Glomerular visceral epithelial cell (primary cell): ENCODE data around the gene APBB2.

Source experiments
- DNase-seq: peaks from one replicate; pipeline ENCODE4 v3.0.0-alpha.2; 2016; ENCODE audit errors: extremely low spot score

APBB2 gene

GRCh38 chr4:40908297-40908696 lies 306.0 kb downstream of the APBB2 start:
- DNase-seq, result no peak

GRCh38 chr4:40905414-40905813 lies 308.9 kb downstream of the APBB2 start:
- no peak for DNase-seq

- DNase-seq, result peak; percentile 13
These were observed 313.8 kb downstream of the APBB2 start for GRCh38 chr4:40900531-40900930.

- DNase-seq, result peak; percentile 77
These were observed 316.7 kb downstream of the APBB2 start for GRCh38 chr4:40897557-40898203.

- DNase-seq, result no peak
These were observed 323.6 kb downstream of the APBB2 start for GRCh38 chr4:40890764-40891163.

GRCh38 chr4:40890199-40890598 lies 324.1 kb downstream of the APBB2 start:
- no peak for DNase-seq

- DNase-seq, result no peak
These were observed 325.4 kb downstream of the APBB2 start for GRCh38 chr4:40888933-40889332.

GRCh38 chr4:40887764-40888131 lies 326.6 kb downstream of the APBB2 start:
- DNase-seq, result no peak

- no peak for DNase-seq
These were observed 327.2 kb downstream of the APBB2 start for GRCh38 chr4:40886931-40887763.

- no peak for DNase-seq
These were observed 332.5 kb downstream of the APBB2 start for GRCh38 chr4:40881851-40882250.

- DNase-seq, result no peak
These were observed 333.2 kb downstream of the APBB2 start for GRCh38 chr4:40881096-40881495.

GRCh38 chr4:40878548-40879055 lies 335.7 kb downstream of the APBB2 start:
- no peak for DNase-seq

- DNase-seq, result no peak
These were observed 337.3 kb downstream of the APBB2 start for GRCh38 chr4:40877081-40877480.

GRCh38 chr4:40875507-40876150 lies 338.7 kb downstream of the APBB2 start:
- peak; percentile 6 for DNase-seq

GRCh38 chr4:40874901-40875300 lies 339.4 kb downstream of the APBB2 start:
- DNase-seq, result no peak

GRCh38 chr4:40874331-40874730 lies 340.0 kb downstream of the APBB2 start:
- no peak for DNase-seq

GRCh38 chr4:40871695-40872250 lies 342.6 kb downstream of the APBB2 start:
- no peak for DNase-seq

GRCh38 chr4:40870150-40870549 lies 344.2 kb downstream of the APBB2 start:
- no peak for DNase-seq

- DNase-seq, result no peak
These were observed 348.6 kb downstream of the APBB2 start for GRCh38 chr4:40865696-40866095.

GRCh38 chr4:40864531-40864930 lies 349.8 kb downstream of the APBB2 start:
- no peak for DNase-seq

- no peak for DNase-seq
These were observed 355.4 kb downstream of the APBB2 start for GRCh38 chr4:40858962-40859361.

GRCh38 chr4:40857956-40858355 lies 356.4 kb downstream of the APBB2 start:
- no peak for DNase-seq
